SK-N-SH (cell line): ENCODE measurements around the gene ZC3H13.

Source experiments
- CHD2 ChIP-seq: fragments of 150-350 bp; IDR thresholded peaks from 2 replicates; pipeline ENCODE4 v1.6.1; 2018; ENCODE audit warnings: low read length; ENCODE audit not compliant: partially characterized antibody
- EZH2phosphoT487 ChIP-seq: fragments of 200-600 bp; sonication (generic); IDR thresholded peaks from 2 replicates; pipeline ENCODE4 v1.6.1; 2017; ENCODE audit warnings: low read depth, mixed run types, mild to moderate bottlenecking, antibody characterized with exemption, moderate library complexity, borderline replicate concordance
- GABPA ChIP-seq: IDR thresholded peaks from 2 replicates; pipeline ENCODE4 v1.4.0; 2012; ENCODE audit warnings: low read depth, mild to moderate bottlenecking
- GATA2 ChIP-seq: sonication (generic); formaldehyde crosslinking; IDR thresholded peaks from 2 replicates; pipeline ENCODE4 v1.5.0; 2020; ENCODE audit warnings: mild to moderate bottlenecking, missing genetic modification reagents
- POLR2AphosphoS5 ChIP-seq: IDR thresholded peaks from 2 replicates; pipeline ENCODE4 v1.6.1; 2012; ENCODE audit warnings: low read depth, low read length
- RAD21 ChIP-seq: IDR thresholded peaks from 2 replicates; pipeline ENCODE4 v1.6.1; 2012; ENCODE audit warnings: mild to moderate bottlenecking, low read length
- RCOR1 ChIP-seq: fragments of 150-350 bp; IDR thresholded peaks from 2 replicates; pipeline ENCODE4 v1.6.1; 2017; ENCODE audit warnings: antibody characterized with exemption, low read length
- RXRA ChIP-seq: IDR thresholded peaks from 2 replicates; pipeline ENCODE4 v1.4.0; 2012; ENCODE audit warnings: low read depth, mild to moderate bottlenecking, borderline replicate concordance
- SIN3A ChIP-seq: IDR thresholded peaks from 2 replicates; pipeline ENCODE4 v1.6.1; 2012; ENCODE audit warnings: low read depth, mild to moderate bottlenecking, low read length, moderate library complexity, borderline replicate concordance
- SMC3 ChIP-seq: IDR thresholded peaks from 2 replicates; pipeline ENCODE4 v1.6.1; 2012; ENCODE audit warnings: low read depth, low read length, improper control_type of control experiment
- TAF1 ChIP-seq: IDR thresholded peaks from 2 replicates; pipeline ENCODE4 v1.6.1; 2012; ENCODE audit warnings: low read depth, mild to moderate bottlenecking, low read length, moderate library complexity, borderline replicate concordance
- TF ChIP-seq, protein P1 (sequence below): fragments of 200-600 bp; sonication (generic); IDR thresholded peaks from 2 replicates; pipeline ENCODE4 v1.6.1; 2017; ENCODE audit warnings: antibody characterized with exemption, mild to moderate bottlenecking, moderate library complexity
- TF ChIP-seq, protein P2 (sequence below): IDR thresholded peaks from 2 replicates; pipeline ENCODE4 v1.6.1; 2012; ENCODE audit warnings: mild to moderate bottlenecking, low read depth, low read length, moderate library complexity
- TF ChIP-seq, protein P3 (sequence below): IDR thresholded peaks from 2 replicates; pipeline ENCODE4 v1.4.0; 2012; ENCODE audit warnings: low read depth, borderline replicate concordance

DNA sequence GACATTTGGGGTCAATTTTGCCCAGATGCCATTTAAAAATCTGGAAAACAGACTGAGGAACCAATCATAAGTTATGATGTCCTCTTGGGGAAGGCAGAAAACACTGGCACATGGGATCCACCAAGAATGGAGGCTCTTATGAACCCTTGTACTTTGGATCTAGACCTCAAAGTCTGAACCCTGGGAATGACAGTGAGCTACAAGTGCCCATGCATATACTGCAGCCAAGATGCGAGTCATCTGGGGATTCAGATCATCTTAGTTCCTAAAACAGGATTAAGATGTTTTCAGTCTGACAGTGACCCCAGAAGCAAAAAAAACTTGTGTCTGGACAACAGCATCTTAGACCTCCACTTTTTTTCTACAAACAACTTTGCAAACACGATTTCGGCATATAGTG is 100.8 kb downstream of the ZC3H13 start:
- TF ChIP-seq EZH2phosphoT487 (no peak), GATA2 (CRISPR knock-in tag) (no peak), RAD21 (no peak), POLR2AphosphoS5 (no peak), RCOR1 (no peak), GABPA (no peak), SMC3 (no peak), RXRA (no peak), SIN3A (no peak), TAF1 (no peak), CHD2 (no peak)
- TF ChIP-seq, protein P1, sequence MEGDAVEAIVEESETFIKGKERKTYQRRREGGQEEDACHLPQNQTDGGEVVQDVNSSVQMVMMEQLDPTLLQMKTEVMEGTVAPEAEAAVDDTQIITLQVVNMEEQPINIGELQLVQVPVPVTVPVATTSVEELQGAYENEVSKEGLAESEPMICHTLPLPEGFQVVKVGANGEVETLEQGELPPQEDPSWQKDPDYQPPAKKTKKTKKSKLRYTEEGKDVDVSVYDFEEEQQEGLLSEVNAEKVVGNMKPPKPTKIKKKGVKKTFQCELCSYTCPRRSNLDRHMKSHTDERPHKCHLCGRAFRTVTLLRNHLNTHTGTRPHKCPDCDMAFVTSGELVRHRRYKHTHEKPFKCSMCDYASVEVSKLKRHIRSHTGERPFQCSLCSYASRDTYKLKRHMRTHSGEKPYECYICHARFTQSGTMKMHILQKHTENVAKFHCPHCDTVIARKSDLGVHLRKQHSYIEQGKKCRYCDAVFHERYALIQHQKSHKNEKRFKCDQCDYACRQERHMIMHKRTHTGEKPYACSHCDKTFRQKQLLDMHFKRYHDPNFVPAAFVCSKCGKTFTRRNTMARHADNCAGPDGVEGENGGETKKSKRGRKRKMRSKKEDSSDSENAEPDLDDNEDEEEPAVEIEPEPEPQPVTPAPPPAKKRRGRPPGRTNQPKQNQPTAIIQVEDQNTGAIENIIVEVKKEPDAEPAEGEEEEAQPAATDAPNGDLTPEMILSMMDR = no peak
- TF ChIP-seq, protein P2, sequence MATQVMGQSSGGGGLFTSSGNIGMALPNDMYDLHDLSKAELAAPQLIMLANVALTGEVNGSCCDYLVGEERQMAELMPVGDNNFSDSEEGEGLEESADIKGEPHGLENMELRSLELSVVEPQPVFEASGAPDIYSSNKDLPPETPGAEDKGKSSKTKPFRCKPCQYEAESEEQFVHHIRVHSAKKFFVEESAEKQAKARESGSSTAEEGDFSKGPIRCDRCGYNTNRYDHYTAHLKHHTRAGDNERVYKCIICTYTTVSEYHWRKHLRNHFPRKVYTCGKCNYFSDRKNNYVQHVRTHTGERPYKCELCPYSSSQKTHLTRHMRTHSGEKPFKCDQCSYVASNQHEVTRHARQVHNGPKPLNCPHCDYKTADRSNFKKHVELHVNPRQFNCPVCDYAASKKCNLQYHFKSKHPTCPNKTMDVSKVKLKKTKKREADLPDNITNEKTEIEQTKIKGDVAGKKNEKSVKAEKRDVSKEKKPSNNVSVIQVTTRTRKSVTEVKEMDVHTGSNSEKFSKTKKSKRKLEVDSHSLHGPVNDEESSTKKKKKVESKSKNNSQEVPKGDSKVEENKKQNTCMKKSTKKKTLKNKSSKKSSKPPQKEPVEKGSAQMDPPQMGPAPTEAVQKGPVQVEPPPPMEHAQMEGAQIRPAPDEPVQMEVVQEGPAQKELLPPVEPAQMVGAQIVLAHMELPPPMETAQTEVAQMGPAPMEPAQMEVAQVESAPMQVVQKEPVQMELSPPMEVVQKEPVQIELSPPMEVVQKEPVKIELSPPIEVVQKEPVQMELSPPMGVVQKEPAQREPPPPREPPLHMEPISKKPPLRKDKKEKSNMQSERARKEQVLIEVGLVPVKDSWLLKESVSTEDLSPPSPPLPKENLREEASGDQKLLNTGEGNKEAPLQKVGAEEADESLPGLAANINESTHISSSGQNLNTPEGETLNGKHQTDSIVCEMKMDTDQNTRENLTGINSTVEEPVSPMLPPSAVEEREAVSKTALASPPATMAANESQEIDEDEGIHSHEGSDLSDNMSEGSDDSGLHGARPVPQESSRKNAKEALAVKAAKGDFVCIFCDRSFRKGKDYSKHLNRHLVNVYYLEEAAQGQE = no peak
- TF ChIP-seq, protein P3, sequence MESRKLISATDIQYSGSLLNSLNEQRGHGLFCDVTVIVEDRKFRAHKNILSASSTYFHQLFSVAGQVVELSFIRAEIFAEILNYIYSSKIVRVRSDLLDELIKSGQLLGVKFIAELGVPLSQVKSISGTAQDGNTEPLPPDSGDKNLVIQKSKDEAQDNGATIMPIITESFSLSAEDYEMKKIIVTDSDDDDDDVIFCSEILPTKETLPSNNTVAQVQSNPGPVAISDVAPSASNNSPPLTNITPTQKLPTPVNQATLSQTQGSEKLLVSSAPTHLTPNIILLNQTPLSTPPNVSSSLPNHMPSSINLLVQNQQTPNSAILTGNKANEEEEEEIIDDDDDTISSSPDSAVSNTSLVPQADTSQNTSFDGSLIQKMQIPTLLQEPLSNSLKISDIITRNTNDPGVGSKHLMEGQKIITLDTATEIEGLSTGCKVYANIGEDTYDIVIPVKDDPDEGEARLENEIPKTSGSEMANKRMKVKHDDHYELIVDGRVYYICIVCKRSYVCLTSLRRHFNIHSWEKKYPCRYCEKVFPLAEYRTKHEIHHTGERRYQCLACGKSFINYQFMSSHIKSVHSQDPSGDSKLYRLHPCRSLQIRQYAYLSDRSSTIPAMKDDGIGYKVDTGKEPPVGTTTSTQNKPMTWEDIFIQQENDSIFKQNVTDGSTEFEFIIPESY = no peak
